Activated CD4-positive, alpha-beta T cell treated with anti-CD3 and anti-CD28 coated beads, Interleukin-2, amount 10 ng/mL, durations not matched to agents 7 days and 5 days (primary cell): ENCODE results near the gene ZNF438. TPM values are rescaled to one million over a fixed set of nuclear protein-coding genes. Genes with fewer than 3 reads are reported as not detected.

Experiments
- CTCF ChIA-PET: fragments of 350-600 bp; sonication (Branson Sonifier 250); formaldehyde crosslinking; loops from one replicate; lab custom pipeline; 2021; ENCODE audit warnings: antibody characterized with exemption; lab: Charles Lee
- POLR2A ChIA-PET: fragments of 350-600 bp; sonication (Branson Sonifier 250); formaldehyde crosslinking; loops from one replicate; lab custom pipeline; 2021; ENCODE audit warnings: antibody characterized with exemption; lab: Charles Lee
- DNase-seq: peaks from one replicate; pipeline ENCODE4 v3.0.0-alpha.2; 2020
- H3K27ac Mint-ChIP-seq: one replicate; pipeline ENCODE4 v1.8.0; 2021; ENCODE audit warnings: mild to moderate bottlenecking, moderate library complexity, mixed read lengths
- H3K27me3 Mint-ChIP-seq: one replicate; pipeline ENCODE4 v1.8.0; 2021; ENCODE audit warnings: mixed read lengths
- H3K36me3 Mint-ChIP-seq: one replicate; pipeline ENCODE4 v1.8.0; 2021; ENCODE audit warnings: low read depth, mixed read lengths
- H3K4me1 Mint-ChIP-seq: one replicate; pipeline ENCODE4 v1.8.0; 2021; ENCODE audit warnings: mixed read lengths
- H3K4me3 Mint-ChIP-seq: one replicate; pipeline ENCODE4 v1.8.0; 2021; ENCODE audit warnings: mild to moderate bottlenecking, moderate library complexity, mixed read lengths
- H3K9me3 Mint-ChIP-seq: one replicate; pipeline ENCODE4 v1.8.0; 2021; ENCODE audit warnings: mixed read lengths
- total RNA-seq, 2 experiments: library from RNA; stranded (reverse); gene quantifications; one replicate each; pipeline ENCODE4 v1.2.3, GENCODE V29; 2021

Gene ZNF438
- 1 to 10 TPM; 3.1 to 3.8 TPM for total RNA-seq

GRCh38 chr10:31031558-31032257 lies at the start of gene ZNF438:
Gene ZNF438 (minus strand): TSS chr10:31031865. CDS start chr10:30877034, 154,831 bp downstream.
- Mint-ChIP-seq H3K27ac (peak within 1 kb of the TSS; percentile 99), H3K9me3 (no peaks in the 10 kb centered on the region), H3K27me3 (no peaks in the 10 kb centered on the region), H3K4me1 (peaks cover 26% of the 10 kb centered on the region), H3K36me3 (no peaks in the 10 kb centered on the region), H3K4me3 (peak within 1 kb of the TSS; percentile 80)
- ChIA-PET POLR2A (interaction anchor here (0.9 kb wide), 1 partner anchor 286 kb away, joined by 3 read pairs; no protein-coding TSS in a partner anchor), CTCF (interaction anchor here (0.5 to 2.2 kb wide), 17 partner anchors 8 to 1326 kb away, joined by 3 to 10 read pairs (median 3); no protein-coding TSS in a partner anchor)
- peak; percentile 91 for DNase-seq

GRCh38 chr10:31076610-31076988 lies 44.9 kb upstream of the ZNF438 start:
- H3K36me3 Mint-ChIP-seq, result no peaks in the 10 kb centered on the region
- no peak for DNase-seq
- ChIA-PET CTCF (interaction anchor here (0.6 kb wide), 1 partner anchor 12 kb away, joined by 3 read pairs; no protein-coding TSS in a partner anchor), POLR2A (no interaction called here)
- no peak overlapping the region for H3K4me3 Mint-ChIP-seq
- H3K27me3 Mint-ChIP-seq, result peaks cover 6% of the 10 kb centered on the region
- no peak overlapping the region for H3K27ac Mint-ChIP-seq
- no peaks in the 10 kb centered on the region for H3K9me3 Mint-ChIP-seq
- H3K4me1 Mint-ChIP-seq, result no peaks in the 10 kb centered on the region

GRCh38 chr10:31075881-31076609 lies 44.4 kb upstream of the ZNF438 start:
- H3K4me1 Mint-ChIP-seq, result no peaks in the 10 kb centered on the region
- CTCF ChIA-PET, result interaction anchor here (0.6 kb wide), 1 partner anchor 12 kb away, joined by 3 read pairs; no protein-coding TSS in a partner anchor
- DNase-seq, result no peak
- POLR2A ChIA-PET, result no interaction called here
- H3K4me3 Mint-ChIP-seq, result no peak overlapping the region
- no peak overlapping the region for H3K27ac Mint-ChIP-seq
- no peaks in the 10 kb centered on the region for H3K36me3 Mint-ChIP-seq
- H3K9me3 Mint-ChIP-seq, result no peaks in the 10 kb centered on the region
- peaks cover 8% of the 10 kb centered on the region for H3K27me3 Mint-ChIP-seq

GRCh38 chr10:31075434-31075833 lies 43.8 kb upstream of the ZNF438 start:
- no peaks in the 10 kb centered on the region for H3K9me3 Mint-ChIP-seq
- H3K4me3 Mint-ChIP-seq, result no peak overlapping the region
- POLR2A ChIA-PET, result no interaction called here
- no peak overlapping the region for H3K27ac Mint-ChIP-seq
- no peaks in the 10 kb centered on the region for H3K4me1 Mint-ChIP-seq
- peaks cover 8% of the 10 kb centered on the region for H3K27me3 Mint-ChIP-seq
- no peaks in the 10 kb centered on the region for H3K36me3 Mint-ChIP-seq
- DNase-seq, result no peak
- CTCF ChIA-PET, result no interaction called here

GRCh38 chr10:31074722-31075086 lies 43.0 kb upstream of the ZNF438 start:
- Mint-ChIP-seq H3K27ac (no peak overlapping the region), H3K27me3 (peaks cover 10% of the 10 kb centered on the region), H3K4me3 (no peak overlapping the region), H3K36me3 (no peaks in the 10 kb centered on the region), H3K9me3 (no peaks in the 10 kb centered on the region), H3K4me1 (no peaks in the 10 kb centered on the region)
- CTCF ChIA-PET, result no interaction called here
- DNase-seq, result no peak
- POLR2A ChIA-PET, result no interaction called here

- ChIA-PET POLR2A (no interaction called here), CTCF (interaction anchor here (0.6 kb wide), 1 partner anchor 77 kb away, joined by 3 read pairs; no protein-coding TSS in a partner anchor)
- H3K27ac Mint-ChIP-seq, result no peak overlapping the region
- no peaks in the 10 kb centered on the region for H3K36me3 Mint-ChIP-seq
- H3K9me3 Mint-ChIP-seq, result no peaks in the 10 kb centered on the region
- no peak overlapping the region for H3K4me3 Mint-ChIP-seq
- DNase-seq, result no peak
- no peaks in the 10 kb centered on the region for H3K4me1 Mint-ChIP-seq
- peaks cover 10% of the 10 kb centered on the region for H3K27me3 Mint-ChIP-seq
Observed at GRCh38 chr10:31073996-31074721, 42.5 kb upstream of the ZNF438 start.

GRCh38 chr10:31073211-31073610 lies 41.5 kb upstream of the ZNF438 start:
- Mint-ChIP-seq H3K36me3 (no peaks in the 10 kb centered on the region), H3K9me3 (no peaks in the 10 kb centered on the region), H3K4me1 (no peaks in the 10 kb centered on the region), H3K4me3 (no peak overlapping the region), H3K27ac (no peak overlapping the region), H3K27me3 (peaks cover 10% of the 10 kb centered on the region)
- ChIA-PET CTCF (interaction anchor here (0.6 to 1.1 kb wide), 3 partner anchors 11 to 76 kb away, joined by 3 read pairs; no protein-coding TSS in a partner anchor), POLR2A (no interaction called here)
- DNase-seq, result no peak

- no peaks in the 10 kb centered on the region for H3K36me3 Mint-ChIP-seq
- no peak overlapping the region for H3K27ac Mint-ChIP-seq
- ChIA-PET POLR2A (interaction anchor here (0.6 kb wide), 1 partner anchor 20 kb away, joined by 3 read pairs; no protein-coding TSS in a partner anchor), CTCF (interaction anchor here (0.7 to 1.1 kb wide), 3 partner anchors 11 to 44 kb away, joined by 3 read pairs; no protein-coding TSS in a partner anchor)
- H3K27me3 Mint-ChIP-seq, result peaks cover 15% of the 10 kb centered on the region
- DNase-seq, result no peak
- no peaks in the 10 kb centered on the region for H3K9me3 Mint-ChIP-seq
- no peaks in the 10 kb centered on the region for H3K4me1 Mint-ChIP-seq
- H3K4me3 Mint-ChIP-seq, result no peak overlapping the region
Observed at GRCh38 chr10:31072451-31072850, 40.8 kb upstream of the ZNF438 start.

- no peak overlapping the region for H3K27ac Mint-ChIP-seq
- ChIA-PET CTCF (no interaction called here), POLR2A (no interaction called here)
- H3K9me3 Mint-ChIP-seq, result no peaks in the 10 kb centered on the region
- DNase-seq, result no peak
- no peaks in the 10 kb centered on the region for H3K36me3 Mint-ChIP-seq
- peaks cover 15% of the 10 kb centered on the region for H3K27me3 Mint-ChIP-seq
- H3K4me3 Mint-ChIP-seq, result no peak overlapping the region
- no peaks in the 10 kb centered on the region for H3K4me1 Mint-ChIP-seq
Observed at GRCh38 chr10:31071232-31072005, 39.8 kb upstream of the ZNF438 start.

GRCh38 chr10:31070691-31071090 lies 39.0 kb upstream of the ZNF438 start:
- ChIA-PET POLR2A (no interaction called here), CTCF (no interaction called here)
- Mint-ChIP-seq H3K4me1 (no peaks in the 10 kb centered on the region), H3K4me3 (no peak overlapping the region), H3K27ac (no peak overlapping the region), H3K27me3 (peaks cover 15% of the 10 kb centered on the region), H3K36me3 (no peaks in the 10 kb centered on the region), H3K9me3 (no peaks in the 10 kb centered on the region)
- no peak for DNase-seq

- Mint-ChIP-seq H3K36me3 (no peaks in the 10 kb centered on the region), H3K27me3 (peaks cover 15% of the 10 kb centered on the region), H3K9me3 (no peaks in the 10 kb centered on the region), H3K4me3 (no peak overlapping the region), H3K4me1 (no peaks in the 10 kb centered on the region), H3K27ac (no peak overlapping the region)
- ChIA-PET POLR2A (no interaction called here), CTCF (no interaction called here)
- DNase-seq, result no peak
Observed at GRCh38 chr10:31070025-31070424, 38.4 kb upstream of the ZNF438 start.

- peaks cover 15% of the 10 kb centered on the region for H3K27me3 Mint-ChIP-seq
- CTCF ChIA-PET, result no interaction called here
- no peaks in the 10 kb centered on the region for H3K4me1 Mint-ChIP-seq
- POLR2A ChIA-PET, result no interaction called here
- H3K4me3 Mint-ChIP-seq, result no peak overlapping the region
- DNase-seq, result no peak
- H3K27ac Mint-ChIP-seq, result no peak overlapping the region
- H3K36me3 Mint-ChIP-seq, result no peaks in the 10 kb centered on the region
- H3K9me3 Mint-ChIP-seq, result no peaks in the 10 kb centered on the region
Observed at GRCh38 chr10:31069411-31069810, 37.7 kb upstream of the ZNF438 start.
